BE2C (cell line): ENCODE data around the gene SMYD4.

ENCODE experiments used
- DNase-seq: peaks from one replicate; pipeline ENCODE4 v3.0.0-alpha.2; 2020
- H3K27me3 ChIP-seq: fragments of 250-450 bp; sonication (Bioruptor Pico); 2 replicates; pipeline ENCODE4 v1.5.1; 2020; ENCODE audit warnings: mild to moderate bottlenecking
- H3K36me3 ChIP-seq: fragments of 250-450 bp; sonication (Bioruptor Pico); 2 replicates; pipeline ENCODE4 v1.5.1; 2020; ENCODE audit warnings: mild to moderate bottlenecking
- H3K4me1 ChIP-seq: fragments of 250-450 bp; sonication (Bioruptor Pico); 2 replicates; pipeline ENCODE4 v1.5.1; 2020
- H3K4me3 ChIP-seq: 2 replicates; pipeline ENCODE4 v1.5.1; 2011; ENCODE audit warnings: low read depth, low read length
- H3K9me3 ChIP-seq: fragments of 250-450 bp; sonication (Bioruptor Pico); 2 replicates; pipeline ENCODE4 v1.5.1; 2020
- TF ChIP-seq, protein P1 (sequence below): IDR thresholded peaks from 2 replicates; pipeline ENCODE4 v1.5.1; 2012; ENCODE audit warnings: mild to moderate bottlenecking, low read depth, low read length

The SMYD4 gene

GRCh38 chr17:1792495-1793446 lies 36.9 kb downstream of the SMYD4 start:
- Histone ChIP-seq H3K4me3 (0 out of 2 replicates have a peak overlapping the region, but pooled peaks have one; percentile 11), H3K36me3 (no peaks in the 10 kb centered on the region), H3K27me3 (no peaks in the 10 kb centered on the region), H3K9me3 (no peaks in the 10 kb centered on the region), H3K4me1 (peaks cover 3% of the 10 kb centered on the region)
- TF ChIP-seq, protein P1, sequence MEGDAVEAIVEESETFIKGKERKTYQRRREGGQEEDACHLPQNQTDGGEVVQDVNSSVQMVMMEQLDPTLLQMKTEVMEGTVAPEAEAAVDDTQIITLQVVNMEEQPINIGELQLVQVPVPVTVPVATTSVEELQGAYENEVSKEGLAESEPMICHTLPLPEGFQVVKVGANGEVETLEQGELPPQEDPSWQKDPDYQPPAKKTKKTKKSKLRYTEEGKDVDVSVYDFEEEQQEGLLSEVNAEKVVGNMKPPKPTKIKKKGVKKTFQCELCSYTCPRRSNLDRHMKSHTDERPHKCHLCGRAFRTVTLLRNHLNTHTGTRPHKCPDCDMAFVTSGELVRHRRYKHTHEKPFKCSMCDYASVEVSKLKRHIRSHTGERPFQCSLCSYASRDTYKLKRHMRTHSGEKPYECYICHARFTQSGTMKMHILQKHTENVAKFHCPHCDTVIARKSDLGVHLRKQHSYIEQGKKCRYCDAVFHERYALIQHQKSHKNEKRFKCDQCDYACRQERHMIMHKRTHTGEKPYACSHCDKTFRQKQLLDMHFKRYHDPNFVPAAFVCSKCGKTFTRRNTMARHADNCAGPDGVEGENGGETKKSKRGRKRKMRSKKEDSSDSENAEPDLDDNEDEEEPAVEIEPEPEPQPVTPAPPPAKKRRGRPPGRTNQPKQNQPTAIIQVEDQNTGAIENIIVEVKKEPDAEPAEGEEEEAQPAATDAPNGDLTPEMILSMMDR: no peak
- DNase-seq: peak; percentile 20

DNA sequence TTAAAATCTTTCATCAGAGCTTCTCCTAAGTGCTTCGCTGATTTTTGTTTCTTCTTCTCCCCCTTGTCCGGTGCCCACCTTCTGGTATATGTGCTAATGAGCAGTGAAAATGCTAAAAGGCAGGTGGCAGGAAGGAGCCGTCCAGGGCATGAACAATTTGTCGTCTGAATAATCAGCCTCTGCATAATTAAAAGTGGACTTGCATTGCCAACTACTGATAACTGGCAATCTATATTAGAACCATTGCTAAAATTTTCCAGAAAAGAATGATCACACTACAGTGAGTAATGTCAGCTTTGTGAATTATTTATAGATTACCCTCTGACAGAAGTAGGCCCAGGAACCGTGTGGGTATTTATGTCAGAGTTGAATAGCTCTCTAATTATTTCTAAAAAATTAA lies 39.8 kb downstream of the SMYD4 start:
- Histone ChIP-seq H3K36me3 (peaks cover 5% of the 10 kb centered on the region; the same call in 1 of the 2 replicates), H3K9me3 (no peaks in the 10 kb centered on the region), H3K4me1 (peaks cover 7% of the 10 kb centered on the region), H3K4me3 (no peak overlapping the region), H3K27me3 (no peaks in the 10 kb centered on the region)
- no peak for DNase-seq
- TF ChIP-seq, protein P1: no peak

DNA sequence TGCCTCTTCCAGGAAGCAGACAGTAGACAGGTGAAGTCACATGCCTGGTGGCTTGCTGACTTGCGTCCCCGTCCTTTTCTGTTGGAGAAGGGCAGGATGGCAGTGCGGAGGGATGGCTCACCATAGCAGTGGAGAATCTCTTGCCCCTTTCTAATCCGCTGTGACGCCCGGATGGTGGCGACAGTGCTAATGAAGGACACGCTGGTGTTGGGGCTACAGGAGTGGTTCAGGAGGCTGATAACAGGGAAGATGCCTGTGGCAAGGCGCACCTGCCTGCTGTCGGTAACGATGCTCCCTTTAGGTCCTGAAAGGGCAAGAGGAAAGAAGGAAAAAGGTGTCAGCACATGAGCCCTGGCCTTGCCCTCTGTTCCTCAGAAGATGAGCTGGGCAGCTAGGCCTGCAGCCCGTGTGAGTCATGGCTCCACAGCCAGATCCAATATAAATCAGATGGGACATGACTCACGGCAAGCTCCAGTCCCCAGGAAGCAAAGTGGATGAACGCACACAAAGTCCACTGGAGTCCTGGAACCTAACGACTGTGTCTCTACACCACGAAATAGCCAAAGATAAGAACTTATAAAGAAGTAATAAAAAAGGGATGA lies 42.3 kb downstream of the SMYD4 start:
- Histone ChIP-seq H3K4me1 (peaks cover 7% of the 10 kb centered on the region), H3K9me3 (no peaks in the 10 kb centered on the region), H3K4me3 (no peak overlapping the region), H3K27me3 (no peaks in the 10 kb centered on the region), H3K36me3 (peaks cover 5% of the 10 kb centered on the region; the same call in 1 of the 2 replicates)
- DNase-seq: peak; percentile 71
- TF ChIP-seq, protein P1: no peak

- peaks cover 5% of the 10 kb centered on the region; the same call in 1 of the 2 replicates for H3K36me3 ChIP-seq
- H3K4me3 ChIP-seq: no peak overlapping the region
- TF ChIP-seq, protein P1: no peak
- H3K9me3 ChIP-seq: no peaks in the 10 kb centered on the region
- DNase-seq: no peak
- no peaks in the 10 kb centered on the region for H3K27me3 ChIP-seq
- peaks cover 4% of the 10 kb centered on the region for H3K4me1 ChIP-seq
These were observed 43.0 kb downstream of the SMYD4 start for GRCh38 chr17:1786708-1787107.

DNA sequence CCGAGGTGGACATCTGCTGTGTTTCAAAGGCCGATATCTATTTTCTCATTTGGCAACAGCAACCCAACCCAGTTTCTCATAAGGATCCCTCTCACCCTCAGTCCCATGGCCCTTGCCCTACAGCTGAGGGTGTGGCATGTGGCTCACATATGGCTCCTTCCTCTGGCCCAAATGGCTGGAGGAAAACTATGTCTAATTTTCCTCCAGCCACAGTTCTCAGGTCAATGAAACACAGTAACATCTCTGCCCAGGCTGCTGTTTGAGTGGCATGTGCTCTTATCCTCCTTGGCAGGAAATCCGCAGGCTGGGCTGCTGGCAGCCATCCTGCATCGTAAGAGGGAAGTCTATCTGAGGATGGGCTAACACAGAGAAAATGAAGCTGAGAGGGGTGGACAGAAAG lies 43.8 kb downstream of the SMYD4 start:
- no peak overlapping the region for H3K4me3 ChIP-seq
- H3K9me3 ChIP-seq: no peaks in the 10 kb centered on the region
- H3K27me3 ChIP-seq: no peaks in the 10 kb centered on the region
- H3K36me3 ChIP-seq: peaks cover 5% of the 10 kb centered on the region; the same call in 1 of the 2 replicates
- TF ChIP-seq, protein P1: no peak
- DNase-seq: no peak
- H3K4me1 ChIP-seq: peaks cover 4% of the 10 kb centered on the region
